Endodermal cell (in vitro differentiated cells): ENCODE measurements around the gene CDH13. TPM values are rescaled to one million over a fixed set of nuclear protein-coding genes. Genes with fewer than 3 reads are reported as not detected.

Experiments
- DNase-seq: peaks from one replicate; pipeline ENCODE4 v3.0.0-alpha.2; 2017
- H3K27ac ChIP-seq: 2 replicates; pipeline ENCODE4 v1.5.1; 2013; ENCODE audit warnings: mild to moderate bottlenecking, low read depth, low read length, moderate library complexity
- H3K27me3 ChIP-seq: 2 replicates; pipeline ENCODE4 v1.6.1; 2013; ENCODE audit warnings: mild to moderate bottlenecking, low read length, moderate library complexity; ENCODE audit not compliant: insufficient read depth, control insufficient read depth, poor library complexity, severe bottlenecking
- H3K36me3 ChIP-seq: 2 replicates; pipeline ENCODE4 v1.7.0; 2013; ENCODE audit warnings: mild to moderate bottlenecking, low read length, moderate library complexity; ENCODE audit not compliant: control insufficient read depth, insufficient read depth
- H3K4me1 ChIP-seq: one replicate; pipeline ENCODE4 v1.7.0; 2013; ENCODE audit warnings: low read length; ENCODE audit not compliant: control insufficient read depth, insufficient read depth
- H3K4me3 ChIP-seq: 2 replicates; pipeline ENCODE4 v1.5.1; 2013; ENCODE audit warnings: mild to moderate bottlenecking, low read length, moderate library complexity
- H3K9ac ChIP-seq: 2 replicates; pipeline ENCODE4 v1.6.1; 2013; ENCODE audit warnings: mild to moderate bottlenecking, low read length, moderate library complexity; ENCODE audit not compliant: poor library complexity, severe bottlenecking; ENCODE audit errors: extremely low read depth
- H3K9me3 ChIP-seq: 2 replicates; pipeline ENCODE4 v1.6.1; 2013; ENCODE audit warnings: mild to moderate bottlenecking, low read length, moderate library complexity; ENCODE audit not compliant: control insufficient read depth
- H3K27ac Mint-ChIP-seq: 2 replicates; pipeline ENCODE4 v1.8.0; 2020; ENCODE audit warnings: mixed read lengths
- H3K27me3 Mint-ChIP-seq: 2 replicates; pipeline ENCODE4 v1.8.0; 2021; ENCODE audit warnings: mild to moderate bottlenecking, mixed read lengths; ENCODE audit not compliant: insufficient read depth
- H3K36me3 Mint-ChIP-seq: 2 replicates; pipeline ENCODE4 v1.8.0; 2020; ENCODE audit warnings: low read depth, mixed read lengths
- H3K4me1 Mint-ChIP-seq: 2 replicates; pipeline ENCODE4 v1.8.0; 2020; ENCODE audit warnings: mixed read lengths
- H3K4me3 Mint-ChIP-seq: 2 replicates; pipeline ENCODE4 v1.8.0; 2020; ENCODE audit warnings: mild to moderate bottlenecking, moderate library complexity, mixed read lengths
- H3K9me3 Mint-ChIP-seq: 2 replicates; pipeline ENCODE4 v1.8.0; 2020; ENCODE audit warnings: mild to moderate bottlenecking, mixed read lengths
- WGBS, 2 experiments: methylation state at CpG; one replicate each; pipeline versions ENCODE4 v1.1.5 to v1.1.7; 2013; ENCODE audit warnings: missing lambda C conversion rate in 2 of 2, mixed read lengths in 1 of 2; ENCODE audit not compliant: insufficient coverage in 1 of 2, insufficient read length in 1 of 2; 5-methylcytosine and 5-hydroxymethylcytosine counted together
- total RNA-seq, 2 donors: library from RNA; stranded (reverse); fragmentation: NEBNext Ultra II Directional in 1 of 2; extraction: Animal tissue kit (Norgen Biotek cat#: 25700) in 1 of 2; gene quantifications; 2 replicates in 1 of 2; 3 replicates in 1 of 2; pipeline ENCODE4 v1.2.1, GENCODE V29; 2021
- TF ChIP-seq, protein P1 (sequence below): fragments of 200-600 bp; sonication (generic); conservative IDR thresholded peaks from 2 replicates; pipeline ENCODE4 v1.5.0; 2021; ENCODE audit warnings: antibody characterized with exemption, mild to moderate bottlenecking

The CDH13 gene
- total RNA-seq, 2 donors from 2014 or later, result 0.86 to 1.8 TPM

DNA sequence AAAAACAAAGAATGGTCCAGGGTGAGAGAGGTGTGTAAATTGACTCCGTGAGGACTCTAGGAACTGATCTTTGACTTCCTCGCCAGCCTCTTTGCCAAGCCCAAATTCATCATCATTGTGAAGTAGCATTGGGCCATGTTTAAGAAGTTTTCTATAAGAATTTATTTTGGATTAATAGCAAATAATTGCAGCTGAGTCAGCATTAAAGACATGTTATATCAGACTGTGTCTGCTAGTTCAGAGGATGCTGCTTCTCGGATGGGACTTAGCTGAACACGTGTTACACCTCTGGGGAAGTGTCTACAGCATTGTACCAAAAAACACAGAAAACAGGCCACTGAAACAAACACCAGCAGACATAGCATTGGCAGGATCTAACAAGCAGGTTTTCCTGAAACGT is 366.6 kb downstream of the CDH13 start:
- H3K9me3 ChIP-seq, result no peaks in the 10 kb centered on the region
- Mint-ChIP-seq H3K36me3 (no peaks in the 10 kb centered on the region), H3K27me3 (no peaks in the 10 kb centered on the region), H3K4me1 (peaks cover 8% of the 10 kb centered on the region), H3K27ac (no peak overlapping the region), H3K4me3 (no peak overlapping the region), H3K9me3 (no peaks in the 10 kb centered on the region)
- no peak overlapping the region for H3K4me3 ChIP-seq
- no peaks in the 10 kb centered on the region for H3K4me1 ChIP-seq
- DNase-seq, result no peak
- H3K36me3 ChIP-seq, result no peaks in the 10 kb centered on the region
- H3K27me3 ChIP-seq, result no peaks in the 10 kb centered on the region
- TF ChIP-seq, protein P1, sequence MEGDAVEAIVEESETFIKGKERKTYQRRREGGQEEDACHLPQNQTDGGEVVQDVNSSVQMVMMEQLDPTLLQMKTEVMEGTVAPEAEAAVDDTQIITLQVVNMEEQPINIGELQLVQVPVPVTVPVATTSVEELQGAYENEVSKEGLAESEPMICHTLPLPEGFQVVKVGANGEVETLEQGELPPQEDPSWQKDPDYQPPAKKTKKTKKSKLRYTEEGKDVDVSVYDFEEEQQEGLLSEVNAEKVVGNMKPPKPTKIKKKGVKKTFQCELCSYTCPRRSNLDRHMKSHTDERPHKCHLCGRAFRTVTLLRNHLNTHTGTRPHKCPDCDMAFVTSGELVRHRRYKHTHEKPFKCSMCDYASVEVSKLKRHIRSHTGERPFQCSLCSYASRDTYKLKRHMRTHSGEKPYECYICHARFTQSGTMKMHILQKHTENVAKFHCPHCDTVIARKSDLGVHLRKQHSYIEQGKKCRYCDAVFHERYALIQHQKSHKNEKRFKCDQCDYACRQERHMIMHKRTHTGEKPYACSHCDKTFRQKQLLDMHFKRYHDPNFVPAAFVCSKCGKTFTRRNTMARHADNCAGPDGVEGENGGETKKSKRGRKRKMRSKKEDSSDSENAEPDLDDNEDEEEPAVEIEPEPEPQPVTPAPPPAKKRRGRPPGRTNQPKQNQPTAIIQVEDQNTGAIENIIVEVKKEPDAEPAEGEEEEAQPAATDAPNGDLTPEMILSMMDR, result no peak
- WGBS, 2 experiments, result 93 to 95% methylated on average over 3 to 5 of the region's 5 CpGs
- H3K9ac ChIP-seq, result no peak overlapping the region
- H3K27ac ChIP-seq, result no peak overlapping the region

GRCh38 chr16:82993926-82994325 is 367.2 kb downstream of the CDH13 start:
- Mint-ChIP-seq H3K4me3 (no peak overlapping the region), H3K27ac (no peak overlapping the region), H3K9me3 (no peaks in the 10 kb centered on the region), H3K36me3 (no peaks in the 10 kb centered on the region), H3K27me3 (no peaks in the 10 kb centered on the region), H3K4me1 (peaks cover 8% of the 10 kb centered on the region)
- TF ChIP-seq, protein P1, result no peak
- no peak for DNase-seq
- H3K27ac ChIP-seq, result no peak overlapping the region
- no peaks in the 10 kb centered on the region for H3K27me3 ChIP-seq
- WGBS, 2 experiments, result 88 to 90% methylated on average over 2 to 4 of the region's 4 CpGs
- no peak overlapping the region for H3K9ac ChIP-seq
- no peaks in the 10 kb centered on the region for H3K9me3 ChIP-seq
- H3K36me3 ChIP-seq, result no peaks in the 10 kb centered on the region
- no peaks in the 10 kb centered on the region for H3K4me1 ChIP-seq
- H3K4me3 ChIP-seq, result no peak overlapping the region

DNA sequence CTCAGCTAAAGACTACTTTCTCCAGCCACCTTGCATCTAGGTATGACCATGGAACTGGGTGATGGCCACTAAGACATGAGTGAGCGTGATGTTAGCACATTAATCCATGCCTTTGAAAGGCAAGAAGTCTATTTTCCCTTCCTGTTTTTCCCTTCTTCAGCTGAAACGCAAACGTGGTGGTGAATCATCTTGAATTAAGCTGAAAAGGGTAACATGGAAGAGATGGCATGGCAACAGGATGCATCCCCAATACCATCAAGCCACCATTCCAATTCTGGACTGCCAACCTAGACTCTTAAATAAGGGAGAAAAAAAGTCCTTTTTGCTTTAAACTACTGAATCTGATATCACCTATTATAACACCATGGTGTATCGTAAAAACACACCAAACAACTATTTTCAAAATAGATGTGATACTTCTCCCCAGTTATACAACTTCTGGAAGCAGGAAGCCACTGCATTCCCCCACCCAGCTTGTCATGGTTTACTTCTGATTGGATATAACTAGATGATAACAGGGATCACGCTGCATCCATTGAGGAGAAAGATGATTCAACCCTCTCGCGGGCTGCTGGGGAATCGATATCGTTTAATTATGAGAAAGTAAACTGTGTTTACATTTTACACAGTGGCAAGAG is 368.6 kb downstream of the CDH13 start:
- peaks cover 3% of the 10 kb centered on the region for H3K4me1 Mint-ChIP-seq
- 93% methylated on average over 2 to 9 of the region's 9 CpGs for WGBS, 2 experiments

More for the DNA sequence above, 368.6 kb downstream of the CDH13 start:
- H3K9me3 ChIP-seq, result no peaks in the 10 kb centered on the region
- no peaks in the 10 kb centered on the region for H3K4me1 ChIP-seq
- H3K36me3 Mint-ChIP-seq, result no peaks in the 10 kb centered on the region
- no peak overlapping the region for H3K27ac Mint-ChIP-seq
- H3K27me3 ChIP-seq, result no peaks in the 10 kb centered on the region
- H3K4me3 ChIP-seq, result no peak overlapping the region
- no peak overlapping the region for H3K27ac ChIP-seq
- H3K9me3 Mint-ChIP-seq, result no peaks in the 10 kb centered on the region
- no peaks in the 10 kb centered on the region for H3K27me3 Mint-ChIP-seq
- no peak for DNase-seq
- no peak overlapping the region for H3K4me3 Mint-ChIP-seq
- TF ChIP-seq, protein P1, result no peak
- no peak overlapping the region for H3K9ac ChIP-seq
- H3K36me3 ChIP-seq, result no peaks in the 10 kb centered on the region
